GM04503 (cell line): Measurements from ENCODE around the gene ITIH2.
"Not testable (repeated sequence)": the region's sequence is repeated elsewhere in the genome, so short reads cannot be mapped to it uniquely, and the experiment has no call there.

Source experiments
- DNase-seq: peaks from one replicate; pipeline ENCODE4 v3.0.0-alpha.2; 2012; ENCODE audit warnings: low read depth

The ITIH2 gene

DNA sequence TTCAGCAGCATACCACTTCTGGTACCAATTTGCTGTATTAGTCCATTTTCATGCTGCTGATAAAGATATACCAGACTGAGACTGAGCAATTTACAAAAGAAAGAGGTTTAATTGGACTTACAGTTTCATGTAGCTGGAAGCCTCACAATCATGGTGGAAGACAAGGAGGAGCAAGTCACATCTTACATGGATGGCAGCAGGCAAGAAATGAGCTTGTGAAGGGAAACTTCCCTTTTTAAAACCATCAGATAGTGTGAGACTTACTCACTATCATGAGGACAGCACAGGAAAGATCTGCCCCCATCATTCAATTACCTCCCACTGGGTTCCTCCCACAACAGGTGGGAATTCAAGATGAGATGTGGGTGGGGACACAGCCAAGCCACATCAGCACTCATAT lies 9.9 kb upstream of the ITIH2 start:
- not testable (repeated sequence) for DNase-seq

DNA sequence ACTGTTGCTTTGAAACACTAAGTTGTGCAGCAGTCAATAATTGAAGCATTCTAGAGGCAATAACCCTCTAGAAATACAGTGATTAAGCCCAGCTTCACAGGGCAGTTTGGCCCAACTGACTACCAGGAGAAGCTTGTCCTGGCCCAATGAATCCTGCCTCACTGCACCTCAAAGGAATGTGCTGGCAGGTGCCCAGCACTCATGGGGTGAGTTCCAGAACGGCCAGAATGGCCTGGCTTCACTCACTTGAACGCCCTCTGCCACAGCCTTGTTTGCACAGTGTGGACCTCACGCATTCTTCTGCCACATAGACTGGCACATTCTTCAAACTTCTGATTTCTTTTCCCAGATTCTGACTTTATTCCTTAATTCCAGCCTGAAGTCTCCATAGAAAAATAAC lies 6.6 kb upstream of the ITIH2 start:
- DNase-seq: no peak

- no peak for DNase-seq
Measured at GRCh38 chr10:7697426-7697825, 5.7 kb upstream of the ITIH2 start.

DNA sequence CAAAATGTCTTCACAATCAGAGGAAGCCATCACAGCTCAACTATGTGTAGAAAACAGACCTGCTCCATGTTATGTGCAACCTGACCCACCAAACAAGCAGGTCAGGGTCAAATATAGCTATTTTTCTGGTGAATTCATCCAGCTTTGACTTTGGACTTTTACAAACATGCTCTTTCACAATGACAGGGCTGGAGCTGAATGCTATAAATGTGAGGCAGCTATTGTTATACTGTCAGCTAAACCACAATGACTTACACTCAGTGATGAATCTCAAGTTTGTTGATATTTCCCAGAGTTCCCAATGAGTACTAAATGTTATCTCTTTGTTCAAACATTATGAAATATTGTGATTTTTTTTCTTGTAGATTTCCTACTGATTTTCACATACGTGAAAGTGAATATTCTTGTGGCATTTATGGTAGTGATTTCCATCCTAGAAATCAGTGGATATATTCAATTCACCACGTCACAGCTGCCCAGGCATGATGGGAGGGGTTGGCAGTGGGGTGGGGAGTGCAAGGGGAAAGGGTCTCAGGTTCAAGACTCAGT lies 2.5 kb upstream of the ITIH2 start:
- DNase-seq: no peak

- no peak for DNase-seq
Measured at GRCh38 chr10:7701158-7701742, 1.9 kb upstream of the ITIH2 start.

DNA sequence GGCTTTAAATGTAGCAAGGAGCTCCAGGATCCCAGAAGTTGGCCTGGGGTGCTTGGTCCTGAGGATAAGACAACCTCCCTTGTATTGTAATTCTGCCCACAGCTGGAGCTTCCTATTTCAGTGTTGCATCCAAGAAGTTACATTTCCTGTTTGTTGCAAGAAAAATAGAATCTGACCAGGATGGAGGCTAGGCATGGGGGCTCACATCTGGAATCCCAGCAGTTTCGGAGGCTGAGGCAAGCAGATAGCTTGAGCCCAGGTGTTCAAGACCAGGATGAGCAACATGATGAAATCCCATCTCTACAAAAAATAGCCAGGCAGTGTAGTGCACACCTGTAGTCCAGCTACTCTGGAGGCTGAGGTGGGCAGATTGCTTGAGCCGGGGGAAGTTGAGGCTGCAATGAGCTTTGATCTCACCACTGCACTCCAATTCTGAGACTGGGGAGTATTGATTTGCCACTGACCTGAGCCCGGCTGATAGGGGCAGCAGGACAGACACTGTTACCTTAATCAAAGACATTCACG lies 766 bp upstream of the ITIH2 start:
- no peak for DNase-seq

- DNase-seq: no peak
Measured at GRCh38 chr10:7704071-7705016, 1.2 kb downstream of the ITIH2 start.

DNA sequence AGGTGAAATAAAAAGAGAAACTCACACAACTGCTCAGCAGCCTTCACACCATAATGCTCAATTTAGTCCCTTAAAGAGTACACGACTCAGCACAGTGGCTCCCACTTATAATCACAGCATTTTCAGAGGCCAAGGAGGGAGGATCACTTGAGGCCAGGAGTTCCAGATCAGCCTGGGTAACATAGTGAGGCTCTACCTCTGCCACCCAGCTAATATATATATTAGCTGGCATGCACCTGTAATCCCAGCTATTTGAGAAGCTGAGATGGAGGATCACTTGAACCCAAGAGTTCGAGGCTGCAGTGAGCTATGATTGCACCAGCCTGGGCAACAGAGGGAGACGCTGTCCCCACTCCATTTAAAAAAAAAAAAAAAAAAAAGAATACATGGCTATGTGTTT lies 2.2 kb downstream of the ITIH2 start:
- DNase-seq: no peak

DNA sequence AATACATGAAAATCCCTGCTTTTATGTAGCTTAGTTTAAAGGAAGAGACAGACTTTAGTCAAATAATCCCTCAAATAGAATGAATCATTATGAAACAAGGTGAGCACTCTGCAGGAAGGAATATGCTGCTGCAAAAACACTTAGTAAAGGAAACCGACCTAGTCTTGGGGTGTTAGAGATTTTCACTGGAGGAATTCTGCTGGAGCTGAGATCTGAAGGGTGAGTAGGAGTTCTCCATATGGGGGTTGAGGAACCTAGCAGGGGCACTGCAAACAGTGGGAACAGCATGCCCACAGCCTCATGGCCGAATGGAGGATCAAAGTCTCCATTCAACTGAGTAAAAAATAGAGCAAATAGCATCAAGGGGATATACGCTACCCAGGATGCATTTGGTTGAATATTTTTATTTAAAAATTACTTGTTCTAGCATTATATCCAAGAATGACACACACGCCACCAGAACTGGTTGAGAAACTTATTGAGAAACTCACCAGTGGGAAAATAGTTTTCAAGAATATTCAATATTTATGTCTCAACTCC lies 3.5 kb downstream of the ITIH2 start:
- no peak for DNase-seq

GRCh38 chr10:7707102-7707501 lies 4.0 kb downstream of the ITIH2 start:
- no peak for DNase-seq

- no peak for DNase-seq
Measured at GRCh38 chr10:7707858-7708622, 4.9 kb downstream of the ITIH2 start.

DNA sequence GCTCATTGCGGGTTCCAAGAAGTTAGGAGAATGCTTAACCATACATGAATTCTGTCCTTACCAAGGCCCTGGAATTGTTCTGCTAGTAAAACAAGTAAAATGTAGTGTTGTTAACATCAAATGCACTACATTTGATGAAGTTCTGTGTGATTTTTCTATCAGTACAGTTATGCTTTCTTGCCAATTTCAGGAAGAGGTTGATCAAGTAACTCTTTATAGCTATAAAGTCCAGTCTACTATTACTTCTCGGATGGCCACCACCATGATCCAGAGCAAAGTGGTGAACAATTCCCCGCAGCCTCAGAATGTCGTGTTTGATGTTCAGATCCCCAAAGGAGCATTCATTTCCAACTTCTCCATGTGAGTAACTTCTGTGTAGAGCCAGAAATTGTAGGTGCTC lies 5.7 kb downstream of the ITIH2 start:
- DNase-seq: no peak

DNA sequence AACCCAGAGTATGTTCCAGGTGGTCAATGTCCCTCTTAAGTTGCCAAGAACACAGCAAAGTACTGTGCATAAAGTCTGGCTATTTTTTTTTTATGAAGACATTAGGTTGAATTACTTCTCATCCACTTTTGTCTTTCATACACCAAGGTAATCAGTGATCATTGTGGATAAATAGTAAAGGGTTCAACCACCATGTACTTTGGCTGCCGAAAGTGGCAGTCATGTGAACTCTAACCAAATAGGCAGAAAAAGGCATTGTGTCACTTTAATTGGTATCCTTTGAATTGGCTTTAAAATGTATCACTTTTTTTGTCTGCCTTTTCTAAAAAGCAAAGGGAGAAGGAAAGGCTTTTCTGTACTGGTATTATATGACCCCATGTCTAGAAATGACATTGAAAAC lies 7.3 kb downstream of the ITIH2 start:
- DNase-seq: no peak

- DNase-seq: not testable (repeated sequence)
Measured at GRCh38 chr10:7711075-7711474, 8.0 kb downstream of the ITIH2 start.

DNA sequence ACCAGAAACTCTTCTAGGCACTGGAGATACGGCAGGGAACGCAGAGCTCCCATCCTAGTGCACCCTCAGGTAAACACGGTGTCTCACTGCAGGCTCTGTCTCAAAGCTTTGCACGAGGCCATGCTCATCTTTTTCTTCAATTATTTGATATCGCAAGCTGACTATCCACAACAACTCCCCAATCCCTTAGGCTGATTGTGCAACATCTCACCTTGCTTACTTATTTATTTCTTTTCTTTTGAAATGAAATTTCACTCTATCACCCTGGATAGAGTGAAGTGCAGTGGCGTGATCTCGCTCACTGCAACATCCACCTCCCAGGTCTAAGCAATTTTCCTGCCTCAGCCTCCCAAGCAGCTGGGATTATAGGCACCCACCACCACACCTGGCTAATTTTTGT lies 12.4 kb downstream of the ITIH2 start:
- DNase-seq: no peak

GRCh38 chr10:7717767-7718166 lies 14.7 kb downstream of the ITIH2 start:
- no peak for DNase-seq

DNA sequence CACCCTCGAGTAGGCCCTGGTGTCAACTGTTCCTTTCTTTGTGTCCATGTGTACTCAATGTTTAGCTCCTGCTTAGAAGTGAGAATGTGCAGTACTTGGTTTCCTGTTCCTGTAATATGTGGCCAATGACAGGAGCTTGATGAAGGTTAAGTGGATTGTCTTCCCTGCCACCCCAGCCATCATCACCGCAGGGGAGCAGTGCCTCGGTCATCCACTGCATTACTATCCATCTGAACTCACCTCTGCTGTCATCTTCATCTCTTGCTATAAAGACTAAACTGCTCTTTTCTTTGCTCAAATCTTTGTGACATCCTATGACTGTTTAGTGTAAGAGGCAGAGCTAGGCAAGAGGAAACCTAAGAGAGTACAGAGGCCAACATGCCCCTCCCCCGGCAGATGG lies 15.6 kb downstream of the ITIH2 start:
- no peak for DNase-seq

GRCh38 chr10:7720478-7720877 lies 17.4 kb downstream of the ITIH2 start:
- no peak for DNase-seq

DNA sequence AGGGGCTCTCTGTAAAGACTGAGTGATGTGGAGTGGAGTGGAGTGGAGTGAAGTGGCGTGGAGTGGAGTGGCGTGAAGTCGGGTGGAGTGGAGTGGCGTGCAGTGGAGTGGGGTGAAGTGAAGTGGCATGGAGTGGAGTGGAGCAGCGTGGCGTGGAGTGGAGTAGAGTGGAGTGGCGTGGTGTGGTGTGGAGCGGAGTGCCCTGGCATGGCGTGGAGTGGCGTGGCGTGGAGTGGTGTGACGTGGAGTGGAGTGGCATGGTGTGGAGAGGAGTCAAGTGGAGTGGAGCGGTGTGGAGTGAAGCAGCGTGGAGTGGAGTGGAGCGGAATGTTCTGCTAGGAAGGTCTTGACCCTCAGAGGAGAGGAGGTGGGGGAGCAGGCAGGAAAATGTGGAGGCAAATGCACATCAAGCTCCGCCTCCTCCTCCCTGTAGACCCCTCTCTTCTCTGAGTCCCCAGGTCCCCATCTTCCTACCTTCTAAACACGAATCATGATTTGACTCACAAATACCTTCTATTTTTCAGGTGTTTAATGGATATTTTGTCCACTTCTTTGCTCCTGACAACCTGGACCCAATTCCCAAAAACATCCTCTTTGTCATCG lies 19.9 kb downstream of the ITIH2 start:
- no peak for DNase-seq

- no peak for DNase-seq
Measured at GRCh38 chr10:7734821-7735220, 31.7 kb downstream of the ITIH2 start.

- no peak for DNase-seq
Measured at GRCh38 chr10:7738536-7739407, 35.7 kb downstream of the ITIH2 start.
